Stimulated activated naive B cell treated with anti-CD40 and anti-IgM and Interleukin-4, amounts not matched to agents 10 μg/mL and 1 μg/mL and 100 μg/mL, for 72 hours (primary cell): ENCODE results near the gene TFG.

Experiments
- ATAC-seq, 2 donors: fragments of 150-1000 bp; cut with Tn5 transposase; replicated peaks; 2 replicates each; pipeline ENCODE4 v1.10.0; 2021; ENCODE audit warnings: moderate library complexity in 1 of 2
- DNase-seq: peaks from one replicate; pipeline ENCODE4 v3.0.0; 2021
- H3K27ac Mint-ChIP-seq: one replicate; pipeline ENCODE4 v1.8.0; 2022; ENCODE audit warnings: mild to moderate bottlenecking, mixed read lengths
- H3K27me3 Mint-ChIP-seq, 2 donors: one replicate each; pipeline ENCODE4 v1.8.0; 2022; ENCODE audit warnings: mixed read lengths in 2 of 2
- H3K36me3 Mint-ChIP-seq, 2 donors: one replicate each; pipeline ENCODE4 v1.8.0; 2022; ENCODE audit warnings: mixed read lengths in 2 of 2, mild to moderate bottlenecking in 1 of 2
- H3K4me1 Mint-ChIP-seq, 2 donors: one replicate each; pipeline ENCODE4 v1.8.0; 2022; ENCODE audit warnings: mixed read lengths in 2 of 2, mild to moderate bottlenecking in 1 of 2
- H3K4me3 Mint-ChIP-seq, 2 donors: one replicate each; pipeline ENCODE4 v1.8.0; 2022; ENCODE audit warnings: mild to moderate bottlenecking in 2 of 2, mixed read lengths in 2 of 2, moderate library complexity in 1 of 2
- H3K9me3 Mint-ChIP-seq, 2 donors: one replicate each; pipeline ENCODE4 v1.8.0; 2022; ENCODE audit warnings: mixed read lengths in 2 of 2, mild to moderate bottlenecking in 1 of 2

TFG gene

DNA sequence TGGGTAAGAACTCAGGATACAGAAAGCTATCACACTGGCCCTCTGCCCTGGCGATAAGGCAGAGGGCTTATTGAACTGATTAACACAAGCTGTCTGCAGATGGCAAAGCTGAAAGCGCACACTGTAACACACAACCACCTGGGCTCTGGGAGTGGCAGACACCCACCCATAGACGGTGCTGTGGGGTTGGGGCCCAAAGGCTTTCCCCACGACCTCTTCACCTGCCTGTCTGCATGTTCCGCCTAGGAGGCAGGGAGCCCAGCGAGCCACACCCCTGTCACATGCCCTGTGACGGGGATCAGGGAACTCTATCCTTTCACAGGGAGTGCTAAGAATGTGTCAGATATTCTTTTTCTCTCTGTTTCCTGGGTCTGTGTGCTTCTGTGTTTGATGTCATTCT is 12.1 kb upstream of the TFG start:
- Mint-ChIP-seq H3K9me3 (no peaks in the 10 kb centered on the region), H3K27me3 (peaks cover 51 to 64% of the 10 kb centered on the region in 2 donors)

DNA sequence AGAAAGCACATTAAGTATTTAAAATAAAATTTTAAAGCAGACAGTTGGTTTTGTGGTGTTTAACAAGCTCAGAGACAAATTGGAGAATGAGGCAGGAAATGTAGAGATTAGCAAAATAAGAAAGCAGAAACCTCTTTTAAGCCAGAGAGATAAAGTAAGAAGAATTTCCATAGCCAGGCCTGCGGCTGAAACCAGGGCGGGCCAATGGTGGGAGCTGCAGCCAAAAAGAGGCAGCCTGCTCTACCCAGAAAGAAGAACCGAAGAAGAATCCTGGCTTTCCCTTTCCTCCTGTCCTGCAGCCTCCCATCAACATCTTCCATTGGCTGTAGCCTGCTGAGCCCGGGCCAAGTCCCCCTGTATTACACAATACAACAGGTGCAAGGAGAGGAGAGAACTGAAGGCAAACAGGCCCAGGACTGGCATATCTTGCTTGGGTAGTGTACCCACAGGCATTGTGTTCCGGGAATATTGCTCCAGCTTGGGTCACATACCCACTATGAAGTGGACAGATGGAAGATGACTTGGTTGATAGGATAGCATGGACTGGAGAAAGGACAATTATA is 11.5 kb upstream of the TFG start:
- DNase-seq (no peak), ATAC-seq (no peak)
- H3K4me1 Mint-ChIP-seq = no peaks in the 10 kb centered on the region
- H3K27me3 Mint-ChIP-seq = peaks cover 51 to 63% of the 10 kb centered on the region in 2 donors
- no peak overlapping the region for H3K27ac Mint-ChIP-seq
- H3K4me3 Mint-ChIP-seq = no peak overlapping the region
- no peaks in the 10 kb centered on the region for H3K36me3 Mint-ChIP-seq
- no peaks in the 10 kb centered on the region for H3K9me3 Mint-ChIP-seq

More for the DNA sequence above, 12.1 kb upstream of the TFG start:
- ATAC-seq (no peak), DNase-seq (no peak)
- no peaks in the 10 kb centered on the region for H3K4me1 Mint-ChIP-seq
- no peaks in the 10 kb centered on the region for H3K36me3 Mint-ChIP-seq
- H3K27ac Mint-ChIP-seq = no peak overlapping the region
- H3K4me3 Mint-ChIP-seq = no peak overlapping the region

DNA sequence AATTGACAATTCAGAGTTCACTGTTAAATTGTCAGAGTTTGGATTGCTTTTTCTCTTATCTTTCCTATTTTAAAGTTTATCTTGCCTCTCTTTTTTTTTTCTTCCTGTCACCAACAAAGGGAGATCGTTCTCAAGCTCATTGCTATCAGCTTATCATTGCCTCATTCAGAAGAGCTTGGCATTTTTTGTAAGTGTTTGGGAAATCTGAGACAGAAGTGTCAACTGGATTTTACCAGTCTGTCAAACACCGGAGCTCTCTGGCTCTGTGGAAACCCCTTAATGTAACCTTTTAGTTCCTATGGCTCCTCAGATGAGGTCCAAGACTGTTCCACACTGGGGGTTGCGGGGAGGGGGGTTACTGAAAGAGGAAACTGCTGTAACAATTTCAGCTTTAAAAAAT is 10.6 kb upstream of the TFG start:
- Mint-ChIP-seq H3K27me3 (peaks cover 51 to 62% of the 10 kb centered on the region in 2 donors), H3K27ac (no peak overlapping the region), H3K36me3 (no peaks in the 10 kb centered on the region), H3K4me1 (no peaks in the 10 kb centered on the region), H3K9me3 (no peaks in the 10 kb centered on the region), H3K4me3 (no peak overlapping the region)
- no peak for DNase-seq
- no peak for ATAC-seq

DNA sequence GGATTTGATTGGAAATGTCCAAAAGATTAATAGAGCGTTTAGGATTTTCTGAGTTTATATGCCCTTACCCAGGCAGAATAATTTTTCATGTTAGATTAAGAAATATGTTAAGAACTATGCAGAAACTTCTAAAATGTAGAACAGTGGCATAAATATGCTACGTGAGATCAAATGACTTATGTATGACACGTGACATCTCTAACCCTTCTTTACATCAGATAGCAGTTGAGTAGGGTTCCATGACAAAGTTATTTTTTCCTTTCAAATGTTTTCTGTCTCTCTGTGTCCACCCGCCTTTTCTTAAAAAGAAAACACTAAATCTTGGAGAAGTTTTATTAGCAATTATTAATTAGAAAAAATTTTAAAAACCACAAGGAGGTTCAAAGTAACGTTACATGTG is 8.6 kb upstream of the TFG start:
- DNase-seq (no peak), ATAC-seq (no peak)
- Mint-ChIP-seq H3K36me3 (no peaks in the 10 kb centered on the region), H3K27ac (no peak overlapping the region), H3K27me3 (peaks cover 56 to 60% of the 10 kb centered on the region in 2 donors), H3K9me3 (no peaks in the 10 kb centered on the region), H3K4me3 (no peak overlapping the region), H3K4me1 (no peaks in the 10 kb centered on the region)

DNA sequence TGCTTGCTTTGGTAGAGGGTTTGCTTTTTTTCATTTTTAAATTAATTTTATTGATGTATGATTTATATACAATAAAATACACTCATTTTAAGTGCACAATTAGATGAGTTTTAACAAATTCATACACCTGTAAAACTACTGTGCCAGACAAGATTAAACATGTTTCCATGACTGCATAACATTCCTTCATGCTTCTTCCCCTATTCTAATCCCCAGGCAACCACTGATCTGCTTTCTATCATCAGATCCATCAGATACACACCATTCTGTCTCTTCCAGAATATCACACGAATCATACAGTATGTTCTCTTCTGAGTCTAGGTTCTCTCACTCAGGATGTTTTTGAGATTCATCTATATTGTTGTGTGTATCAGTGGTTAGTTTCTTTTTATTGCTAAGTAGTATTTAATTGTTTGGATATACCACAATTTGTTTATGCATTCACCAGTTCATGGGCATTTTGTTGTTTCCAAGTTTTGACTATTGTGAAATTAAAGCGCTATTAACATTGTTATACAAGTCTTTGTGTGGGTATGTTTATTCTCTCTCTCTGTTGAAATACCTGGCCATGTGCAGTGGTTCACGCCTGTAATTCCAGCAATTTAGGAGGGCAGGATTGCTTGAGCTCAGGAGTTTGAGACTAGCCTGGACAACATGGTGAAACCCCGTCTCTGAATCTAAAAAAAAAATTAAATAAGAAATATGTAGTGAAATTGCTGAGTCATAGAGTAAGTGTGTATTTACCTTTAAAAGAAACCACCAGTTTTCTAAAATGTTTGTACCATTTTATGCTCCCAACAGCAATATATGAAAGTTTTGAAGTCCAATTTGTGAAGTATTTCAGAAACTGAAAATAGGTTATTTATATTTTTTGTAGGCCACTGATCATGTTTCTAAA is 7.0 kb upstream of the TFG start:
- DNase-seq = no peak
- Mint-ChIP-seq H3K27me3 (peaks cover 56 to 61% of the 10 kb centered on the region in 2 donors), H3K4me3 (no peak overlapping the region), H3K9me3 (no peaks in the 10 kb centered on the region), H3K4me1 (no peaks in the 10 kb centered on the region), H3K36me3 (no peaks in the 10 kb centered on the region), H3K27ac (no peak overlapping the region)
- no peak for ATAC-seq

DNA sequence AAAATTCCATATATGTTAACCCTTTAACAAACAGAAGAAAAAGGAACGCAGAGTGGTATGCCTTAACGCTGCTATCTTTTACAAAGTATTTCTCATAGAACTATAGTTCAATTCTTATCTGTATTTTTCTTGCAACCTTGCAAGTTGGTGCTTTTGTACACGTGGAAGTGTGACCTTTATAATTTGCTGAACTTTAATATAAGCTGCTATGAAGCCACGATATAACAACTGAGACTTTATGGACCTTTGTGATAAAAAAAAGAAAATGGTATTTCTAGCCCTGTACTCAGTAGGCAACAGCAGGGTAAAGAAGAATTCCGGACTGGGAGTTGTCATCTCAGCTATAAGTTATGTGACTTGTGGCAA is 6.3 kb upstream of the TFG start:
- no peaks in the 10 kb centered on the region for H3K9me3 Mint-ChIP-seq
- H3K4me3 Mint-ChIP-seq = no peak overlapping the region
- no peaks in the 10 kb centered on the region for H3K4me1 Mint-ChIP-seq
- ATAC-seq = no peak
- no peak overlapping the region for H3K27ac Mint-ChIP-seq
- no peaks in the 10 kb centered on the region for H3K36me3 Mint-ChIP-seq
- DNase-seq = no peak
- peaks cover 50 to 54% of the 10 kb centered on the region in 2 donors for H3K27me3 Mint-ChIP-seq

DNA sequence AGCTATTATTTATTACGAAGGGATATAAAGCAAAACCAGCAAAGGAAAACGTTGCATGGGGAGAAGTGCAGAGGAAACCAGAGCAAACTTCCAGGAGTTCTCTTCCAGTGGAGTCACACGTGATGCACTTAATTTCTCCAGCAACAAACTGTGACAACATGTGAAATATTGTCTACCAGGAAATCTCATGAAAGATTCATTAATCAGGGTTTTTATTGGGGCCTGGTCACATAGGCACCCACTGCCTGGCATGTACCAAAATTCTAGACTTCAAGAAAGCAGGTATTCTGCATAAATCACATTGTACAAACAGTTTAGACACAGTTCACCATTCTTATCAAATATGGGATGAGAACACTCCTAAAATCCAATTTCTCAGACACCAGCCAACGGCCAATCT is 5.4 kb upstream of the TFG start:
- Mint-ChIP-seq H3K27me3 (peaks cover 42 to 45% of the 10 kb centered on the region in 2 donors), H3K9me3 (peaks cover 5 to 6% of the 10 kb centered on the region in 2 donors), H3K4me1 (peaks cover 5 to 8% of the 10 kb centered on the region in 2 donors), H3K27ac (no peak overlapping the region), H3K36me3 (peaks cover 3% of the 10 kb centered on the region in 2 donors), H3K4me3 (no peak overlapping the region)
- ATAC-seq = no peak
- DNase-seq = no peak

DNA sequence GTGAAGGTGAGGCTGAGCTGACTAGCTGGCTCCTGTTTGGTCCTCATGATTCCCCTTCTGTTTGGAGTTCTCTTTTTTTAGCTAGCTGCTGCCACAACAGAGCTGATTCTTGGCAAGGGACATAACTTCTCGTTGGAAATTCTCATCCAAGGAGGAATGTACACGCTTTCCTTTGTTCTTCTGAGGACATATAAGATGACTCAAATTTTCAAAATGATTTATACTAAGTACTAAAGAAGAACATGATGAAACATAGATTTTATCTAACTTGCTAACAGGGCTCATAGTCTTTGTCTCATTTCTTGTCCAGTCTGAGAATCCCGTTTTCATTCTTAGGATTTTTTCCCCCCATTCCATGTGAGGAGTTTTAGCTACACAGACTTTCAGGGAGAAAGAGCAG is 2.9 kb upstream of the TFG start:
- peaks cover 31 to 34% of the 10 kb centered on the region in 2 donors for H3K27me3 Mint-ChIP-seq
- no peak for DNase-seq
- H3K4me1 Mint-ChIP-seq = peaks cover 14 to 21% of the 10 kb centered on the region in 2 donors
- H3K4me3 Mint-ChIP-seq = no peak overlapping the region
- no peak overlapping the region for H3K27ac Mint-ChIP-seq
- peaks cover 9 to 12% of the 10 kb centered on the region in 2 donors for H3K9me3 Mint-ChIP-seq
- ATAC-seq = no peak
- peaks cover 15% of the 10 kb centered on the region in 2 donors for H3K36me3 Mint-ChIP-seq

DNA sequence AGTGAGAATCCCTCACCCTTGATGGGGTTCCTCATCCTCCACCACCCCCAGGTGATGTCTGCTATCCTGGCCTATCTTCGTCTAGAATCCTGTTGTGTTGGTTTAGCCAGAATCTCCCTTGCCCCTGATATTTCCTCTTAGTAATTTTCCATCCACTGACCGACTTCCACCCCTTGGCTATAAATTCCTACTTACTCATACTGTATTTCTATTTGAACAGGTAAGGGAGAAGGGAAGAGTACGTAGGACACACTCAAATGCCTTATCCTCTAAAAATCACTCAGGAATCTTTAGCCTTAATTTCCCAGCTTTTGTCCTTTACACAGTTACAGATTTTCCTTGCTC is 678 bp upstream of the TFG start:
- peaks cover 11 to 12% of the 10 kb centered on the region in 2 donors for H3K9me3 Mint-ChIP-seq
- H3K4me1 Mint-ChIP-seq = peaks cover 23 to 39% of the 10 kb centered on the region in 2 donors
- H3K36me3 Mint-ChIP-seq = peaks cover 22 to 29% of the 10 kb centered on the region in 2 donors
- DNase-seq (no peak), ATAC-seq (no peak)
- peak overlapping the region; percentile 96 for H3K27ac Mint-ChIP-seq
- peaks cover 22 to 24% of the 10 kb centered on the region in 2 donors for H3K27me3 Mint-ChIP-seq
- H3K4me3 Mint-ChIP-seq = peak overlapping the region; percentile 91 to 93

DNA sequence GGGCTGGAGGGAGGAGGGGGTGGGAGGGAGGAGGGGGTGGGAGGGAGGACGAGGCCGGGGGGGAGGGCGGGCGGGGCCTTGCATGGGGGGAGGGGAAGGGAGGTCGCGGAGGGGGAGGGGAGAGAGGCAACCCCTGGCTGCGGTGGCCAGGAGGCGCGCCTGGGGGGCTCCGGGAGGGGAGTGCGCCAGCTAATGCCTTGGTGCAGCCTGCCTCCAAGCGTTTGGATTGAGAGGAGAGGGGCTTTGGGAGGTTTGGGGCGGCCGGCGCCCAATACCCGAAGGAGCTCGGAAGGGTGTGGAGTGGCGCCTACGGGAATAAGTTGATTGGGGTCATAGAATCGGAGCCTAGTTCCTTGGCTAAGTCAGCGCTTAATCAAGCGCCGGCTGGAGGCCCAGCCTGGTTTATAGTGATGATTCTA is 557 bp downstream of the TFG start:
- DNase-seq = peak; percentile 15

DNA sequence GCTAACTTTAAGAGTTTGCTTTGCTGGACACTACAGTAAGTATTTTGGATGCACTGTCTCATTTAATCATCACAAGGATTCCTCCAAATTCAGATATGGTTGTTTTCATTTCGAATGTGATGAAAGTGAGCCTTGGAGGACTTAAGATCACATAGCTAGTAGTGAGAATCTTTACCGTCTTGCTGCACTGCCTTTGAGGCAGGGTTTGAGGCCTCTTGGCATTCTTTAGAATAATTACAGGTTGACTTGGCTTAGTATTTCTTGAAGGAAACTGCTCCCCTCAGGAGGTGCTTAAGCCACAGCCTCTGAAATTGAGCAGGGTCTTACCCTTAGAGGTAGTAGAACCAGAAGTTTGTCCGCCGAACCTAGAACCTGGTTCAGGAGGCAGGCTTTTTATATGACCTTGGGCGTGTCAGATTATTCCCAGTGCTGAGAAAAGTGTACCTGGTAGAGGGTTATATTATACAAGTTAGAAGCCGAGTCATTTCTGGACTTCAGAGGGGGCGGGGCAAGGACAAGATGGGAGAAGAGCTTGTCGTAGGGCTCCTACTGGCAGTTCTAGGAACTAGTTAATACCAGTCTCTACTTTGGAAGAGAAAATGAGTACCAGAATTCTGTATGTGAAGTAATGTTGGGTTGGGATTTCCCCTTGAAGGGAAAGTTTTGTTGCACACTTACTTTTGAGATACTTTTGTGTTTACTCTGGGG is 1.1 kb downstream of the TFG start:
- peak overlapping the region; percentile 91 to 93 for H3K4me3 Mint-ChIP-seq
- peak overlapping the region; percentile 96 for H3K27ac Mint-ChIP-seq
- H3K9me3 Mint-ChIP-seq = peaks cover 11 to 12% of the 10 kb centered on the region in 2 donors
- H3K4me1 Mint-ChIP-seq = peaks cover 29 to 48% of the 10 kb centered on the region in 2 donors
- peaks cover 29 to 42% of the 10 kb centered on the region in 2 donors for H3K36me3 Mint-ChIP-seq
- DNase-seq = peak; percentile 64
- ATAC-seq = peak; percentile 54 to 61
- peaks cover 15% of the 10 kb centered on the region in 2 donors for H3K27me3 Mint-ChIP-seq

More for the DNA sequence above, 557 bp downstream of the TFG start:
- peak; percentile 0 to 5 for ATAC-seq
- Mint-ChIP-seq H3K9me3 (peaks cover 11 to 12% of the 10 kb centered on the region in 2 donors), H3K27me3 (peaks cover 19 to 21% of the 10 kb centered on the region in 2 donors), H3K36me3 (peaks cover 24 to 36% of the 10 kb centered on the region in 2 donors), H3K4me1 (peaks cover 25 to 42% of the 10 kb centered on the region in 2 donors), H3K27ac (peak overlapping the region; percentile 96), H3K4me3 (peak overlapping the region; percentile 91 to 93)

DNA sequence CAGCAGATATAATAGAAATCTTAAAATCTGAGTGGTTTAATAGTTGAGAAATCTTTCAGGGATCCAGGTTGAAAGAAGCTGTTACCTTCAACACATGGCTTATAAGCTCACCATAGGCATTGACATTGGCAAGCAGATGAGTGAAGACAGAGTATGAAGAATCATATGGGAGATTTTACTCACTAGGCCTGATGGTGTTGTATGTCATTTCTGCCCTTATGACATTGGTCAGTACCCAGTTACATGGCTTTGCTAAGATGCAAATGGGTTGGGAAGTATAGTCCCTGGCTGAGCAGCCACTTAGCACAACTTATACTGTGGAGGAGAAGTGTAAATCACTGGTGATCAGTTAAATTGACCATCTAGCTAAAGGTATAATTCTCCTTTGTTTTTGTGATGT is 5.9 kb downstream of the TFG start:
- DNase-seq (no peak), ATAC-seq (no peak)
- Mint-ChIP-seq H3K27ac (no peak overlapping the region), H3K27me3 (no peaks in the 10 kb centered on the region), H3K4me1 (peaks cover 29 to 68% of the 10 kb centered on the region in 2 donors), H3K36me3 (peaks cover 49 to 68% of the 10 kb centered on the region in 2 donors), H3K4me3 (no peak overlapping the region), H3K9me3 (peaks cover 4 to 6% of the 10 kb centered on the region in 2 donors)

DNA sequence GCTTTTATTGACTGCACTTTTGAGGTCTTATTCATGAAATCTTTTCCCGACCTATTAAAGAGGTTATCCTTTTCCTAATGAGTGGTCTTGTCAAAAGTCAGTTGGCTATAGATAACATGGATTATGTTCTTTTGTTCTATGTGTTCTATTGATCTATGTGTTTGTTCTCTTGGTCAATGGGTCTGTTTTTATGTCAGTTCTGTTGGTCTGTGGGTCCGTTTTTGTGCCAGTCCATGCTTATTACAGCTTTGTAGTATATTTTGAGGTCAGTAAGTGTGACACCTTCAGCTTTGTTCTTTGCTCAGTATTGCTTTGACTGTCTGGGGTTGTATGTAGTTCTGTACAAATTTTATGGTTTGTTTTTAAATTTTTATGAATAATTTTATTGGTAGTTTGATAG is 7.8 kb downstream of the TFG start:
- DNase-seq (no peak), ATAC-seq (no peak)
- no peaks in the 10 kb centered on the region for H3K27me3 Mint-ChIP-seq
- H3K27ac Mint-ChIP-seq = no peak overlapping the region
- H3K9me3 Mint-ChIP-seq = peaks cover 0 to 2% of the 10 kb centered on the region in 2 donors
- H3K4me3 Mint-ChIP-seq = no peak overlapping the region
- H3K36me3 Mint-ChIP-seq = peaks cover 44 to 67% of the 10 kb centered on the region in 2 donors
- H3K4me1 Mint-ChIP-seq = peaks cover 23 to 56% of the 10 kb centered on the region in 2 donors

DNA sequence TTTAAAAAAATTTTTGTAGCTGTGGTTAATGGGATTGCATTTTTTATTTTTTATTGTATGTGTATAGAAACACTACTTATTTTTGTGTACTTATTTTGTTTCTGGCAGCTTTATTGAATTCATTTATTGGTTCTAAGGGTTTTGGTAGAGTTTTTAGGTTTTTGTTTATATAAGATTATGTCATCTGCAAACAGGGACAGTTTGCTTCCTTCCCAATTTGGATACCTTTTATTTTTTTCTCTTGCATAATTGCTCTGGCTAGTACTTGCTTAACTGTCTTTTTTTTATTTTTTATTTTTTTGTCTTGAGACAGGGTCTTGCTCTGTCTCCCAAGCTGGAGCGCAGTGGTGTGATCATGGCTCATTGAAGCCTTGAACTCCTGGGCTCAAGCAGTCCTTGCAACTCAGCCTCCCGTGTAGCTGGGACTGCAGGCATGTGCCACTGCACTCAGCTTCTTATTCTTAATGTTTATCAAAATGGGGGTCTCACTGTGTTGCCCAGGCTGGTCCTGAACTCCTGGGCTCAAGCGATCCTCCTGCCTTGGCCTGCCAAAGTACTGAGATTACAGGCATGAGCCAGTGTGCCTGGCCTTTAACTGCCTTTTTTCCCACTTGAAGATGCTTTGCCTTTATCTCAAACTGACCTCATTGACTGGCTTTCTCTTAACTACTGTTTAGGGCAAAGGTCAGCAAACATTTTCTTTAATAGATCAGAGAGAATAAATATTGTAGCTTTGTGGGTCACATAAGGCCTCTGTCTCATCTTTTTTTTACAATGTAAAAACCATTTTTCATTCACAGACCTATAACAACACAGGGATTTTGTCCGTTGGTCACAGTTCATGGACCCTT is 8.6 kb downstream of the TFG start:
- no peak for ATAC-seq
- peaks cover 17 to 48% of the 10 kb centered on the region in 2 donors for H3K4me1 Mint-ChIP-seq
- H3K4me3 Mint-ChIP-seq = no peak overlapping the region
- no peak overlapping the region for H3K27ac Mint-ChIP-seq
- H3K36me3 Mint-ChIP-seq = peaks cover 47 to 66% of the 10 kb centered on the region in 2 donors
- no peaks in the 10 kb centered on the region for H3K9me3 Mint-ChIP-seq
- no peak for DNase-seq
- no peaks in the 10 kb centered on the region for H3K27me3 Mint-ChIP-seq
